Right ventricle myocardium superior (tissue), 1 donor: ENCODE measurements around the gene CRISPLD2. TPM values are rescaled to one million over a fixed set of nuclear protein-coding genes. Genes with fewer than 3 reads are reported as not detected.

Experiments
- ATAC-seq: fragments of 200-7000 bp; cut with Tn5 transposase; one replicate; pipeline ENCODE4 v1.9.1; 2020; ENCODE audit warnings: mild to moderate bottlenecking; ENCODE audit not compliant: poor library complexity
- DNase-seq: peaks from one replicate; pipeline ENCODE4 v3.0.0-alpha.2; 2020
- intact Hi-C: fragments of 100-400 bp; cut with DNase I; formaldehyde crosslinking; loops from one replicate; pipeline ENCODE4 v1.11.2; 2022
- total RNA-seq: library from RNA; stranded (reverse); fragmentation: NEBNext Ultra II Directional; extraction: Animal tissue kit (Norgen Biotek cat#: 25700); gene quantifications from one replicate; pipeline ENCODE4 v1.2.1, GENCODE V29; 2021
- donor health status: DM: no; HTN: yes; CAD: no; lungs with severe emphysema.

CRISPLD2 gene
- total RNA-seq, 1 donor from 2014 or later, result 23.5 TPM

- DNase-seq (no peak), ATAC-seq (no peak)
- intact Hi-C loops, result no loop called here
Measured at GRCh38 chr16:84833542-84834402, 14.0 kb downstream of the CRISPLD2 start.

GRCh38 chr16:84834403-84834772 is 14.6 kb downstream of the CRISPLD2 start:
- DNase-seq (no peak), ATAC-seq (no peak)
- intact Hi-C loops, result no loop called here

- intact Hi-C loops, result no loop called here
- ATAC-seq (peak; percentile 74), DNase-seq (peak; percentile 81)
Measured at GRCh38 chr16:84836234-84836647, 16.5 kb downstream of the CRISPLD2 start.

GRCh38 chr16:84836967-84837366 is 17.2 kb downstream of the CRISPLD2 start:
- ATAC-seq (no peak), DNase-seq (no peak)
- intact Hi-C loops, result no loop called here

GRCh38 chr16:84838383-84838948 is 18.7 kb downstream of the CRISPLD2 start:
- ATAC-seq (no peak), DNase-seq (no peak)
- intact Hi-C loops, result no loop called here

- DNase-seq (no peak), ATAC-seq (no peak)
- intact Hi-C loops, result no loop called here
Measured at GRCh38 chr16:84839054-84839453, 19.3 kb downstream of the CRISPLD2 start.

DNA sequence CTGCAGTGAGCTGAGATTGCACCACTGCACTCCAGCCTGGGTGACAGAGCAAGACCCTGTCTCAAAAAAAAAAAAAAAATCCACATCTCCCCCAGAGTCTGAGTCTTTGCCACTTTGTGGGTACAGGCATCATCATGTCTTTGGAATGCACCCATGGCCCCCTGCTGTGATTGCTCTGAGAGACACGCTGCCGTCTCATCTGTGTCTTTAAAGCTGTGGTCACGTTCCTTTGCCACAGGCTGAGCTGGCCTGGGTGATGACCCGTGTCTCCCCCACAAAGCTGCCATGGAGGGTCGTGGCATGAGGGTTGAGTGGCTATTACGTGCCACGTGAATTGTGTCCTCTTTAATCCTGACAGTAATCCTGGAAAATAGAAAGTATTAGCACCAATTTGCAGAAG is 20.2 kb downstream of the CRISPLD2 start:
- intact Hi-C loops, result no loop called here

DNA sequence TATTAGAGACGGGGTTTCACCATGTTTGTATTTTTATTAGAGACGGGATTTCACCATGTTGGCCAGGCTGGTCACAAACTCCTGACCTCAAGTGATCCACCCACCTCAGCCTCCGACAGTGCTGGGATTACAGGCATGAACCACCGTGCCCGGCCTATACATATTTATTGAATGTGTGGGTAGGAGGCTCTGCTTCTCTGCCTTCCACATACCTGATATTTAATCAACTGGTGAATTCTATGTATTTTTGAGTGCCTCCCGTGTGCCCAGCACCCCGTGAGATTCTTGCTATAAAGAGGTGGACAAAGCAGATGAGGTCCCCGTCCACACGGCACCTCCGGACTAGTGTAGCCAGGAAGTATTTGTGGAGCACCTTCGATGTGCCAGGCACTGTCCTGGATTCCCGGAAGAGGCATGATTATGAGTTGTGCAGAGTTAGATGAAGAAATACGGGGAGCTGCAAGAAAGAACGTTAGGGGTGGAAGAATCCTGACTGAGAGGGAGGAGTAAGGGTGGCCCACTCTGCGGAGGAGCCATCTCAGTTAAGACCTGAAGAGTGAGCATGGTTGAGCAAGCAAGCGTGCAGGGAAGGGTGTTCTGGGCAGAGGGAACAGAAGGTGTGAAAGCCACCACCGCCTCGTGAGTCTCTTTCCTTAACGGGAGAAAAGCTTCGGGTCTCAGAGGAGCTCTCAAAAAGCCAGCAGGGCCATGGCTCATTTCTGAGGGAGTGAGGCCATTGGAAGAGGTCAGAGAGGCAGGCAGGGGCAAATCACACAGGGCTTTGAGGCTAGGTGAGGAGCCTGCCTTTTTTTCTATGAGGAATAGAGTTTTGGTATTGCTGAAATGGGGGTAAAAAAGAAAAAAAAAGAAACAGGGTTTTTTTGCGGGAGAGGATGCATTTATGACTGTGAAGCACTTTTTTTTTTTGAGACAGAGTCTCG is 21.2 kb downstream of the CRISPLD2 start:
- intact Hi-C loops, result no loop called here
- no peak for ATAC-seq
- DNase-seq, result no peak

More for the DNA sequence above, 20.2 kb downstream of the CRISPLD2 start:
- ATAC-seq, result no peak
- no peak for DNase-seq

DNA sequence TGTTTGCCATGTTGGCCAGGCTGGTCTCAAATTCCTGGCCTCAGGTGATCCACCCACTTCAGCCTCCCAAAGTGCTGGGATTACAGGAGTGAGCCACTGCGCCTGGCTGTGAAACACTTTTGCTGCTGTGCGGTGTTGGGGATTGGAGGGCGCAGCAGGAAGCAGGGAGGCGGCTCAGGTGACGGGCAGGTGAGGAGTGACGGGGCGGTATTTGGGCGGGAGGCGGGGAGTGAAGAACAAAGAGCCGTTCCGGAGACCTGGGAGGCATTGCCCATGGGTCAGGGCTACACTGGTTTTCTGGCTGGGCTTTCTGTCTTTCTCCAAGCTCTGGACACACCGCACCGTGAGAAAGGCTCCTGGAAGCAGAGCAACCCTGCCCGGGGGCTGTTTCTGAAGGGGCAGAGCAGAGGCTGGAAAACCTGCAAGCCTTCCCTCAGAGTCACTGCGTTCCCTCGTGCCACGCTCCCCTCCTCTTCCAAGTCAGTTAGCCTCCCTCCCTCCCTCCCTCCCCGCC is 22.1 kb downstream of the CRISPLD2 start:
- ATAC-seq (no peak), DNase-seq (no peak)
- intact Hi-C loops, result no loop called here

GRCh38 chr16:84842516-84843148 is 22.8 kb downstream of the CRISPLD2 start:
- DNase-seq (peak; percentile 44), ATAC-seq (peak; percentile 6)
- intact Hi-C loops, result no loop called here

- intact Hi-C loops, result no loop called here
- ATAC-seq (no peak), DNase-seq (no peak)
Measured at GRCh38 chr16:84843149-84844048, 23.6 kb downstream of the CRISPLD2 start.

- peak; percentile 76 for DNase-seq
- peak; percentile 56 for ATAC-seq
- intact Hi-C loops, result no loop called here
Measured at GRCh38 chr16:84844049-84844350, 24.2 kb downstream of the CRISPLD2 start.

- DNase-seq, result no peak
- ATAC-seq, result peak; percentile 4
- intact Hi-C loops, result no loop called here
Measured at GRCh38 chr16:84844559-84845495, 25.0 kb downstream of the CRISPLD2 start.

GRCh38 chr16:84845496-84846002 is 25.8 kb downstream of the CRISPLD2 start:
- intact Hi-C loops, result no loop called here
- ATAC-seq (no peak), DNase-seq (no peak)

- DNase-seq, result no peak
- intact Hi-C loops, result no loop called here
- no peak for ATAC-seq
Measured at GRCh38 chr16:84847564-84848355, 28.0 kb downstream of the CRISPLD2 start.
